Gastroesophageal sphincter (tissue), 3 donors: ENCODE results near the gene ACOD1.

Source experiments
- CTCF ChIP-seq, 4 experiments: fragments of 200-600 bp in 2 of 4; fragments of 450-650 bp in 2 of 4; sonication (generic) in 1 of 4; IDR thresholded peaks; one replicate each; pipeline ENCODE4 v1.5.1; 2017 to 2019; ENCODE audit warnings: antibody characterized with exemption in 4 of 4, mild to moderate bottlenecking in 2 of 4, moderate library complexity in 2 of 4
- EP300 ChIP-seq: sonication (generic); formaldehyde crosslinking; IDR thresholded peaks from one replicate; pipeline ENCODE4 v1.6.1; 2017; ENCODE audit warnings: antibody characterized with exemption, mild to moderate bottlenecking
- POLR2A ChIP-seq, 2 donors: fragments of 450-650 bp; IDR thresholded peaks; one replicate each; pipeline ENCODE4 v1.6.1; 2017; ENCODE audit warnings: antibody characterized with exemption in 2 of 2, mild to moderate bottlenecking in 2 of 2, moderate library complexity in 1 of 2
- POLR2AphosphoS5 ChIP-seq: sonication (generic); formaldehyde crosslinking; IDR thresholded peaks from one replicate; pipeline ENCODE4 v1.6.1; 2017; ENCODE audit warnings: antibody characterized with exemption

GRCh38 chr13:76929320-76929719 is 19.0 kb upstream of the ACOD1 start:
- TF ChIP-seq CTCF (IDR thresholded peaks at IDR 0.05) (no peak), POLR2AphosphoS5 (no peak), EP300 (no peak), POLR2A (IDR thresholded peaks at IDR 0.05) (no peak)
